IMR-90 (cell line): ENCODE results near the gene FBXO22. TPM values are rescaled to one million over a fixed set of nuclear protein-coding genes. Genes with fewer than 3 reads are reported as not detected.

Experiments used
- ATAC-seq: fragments of 200-7000 bp; cut with Tn5 transposase; 2 replicates; pipeline ENCODE4 v1.9.1; 2020; ENCODE audit warnings: low read depth, mild to moderate bottlenecking, moderate library complexity
- BruUV-seq: library from RNA; stranded (reverse); fragments of 400-500 nt; replicated peaks from 2 replicates; lab custom pipeline; 2021; lab: Mats Ljungman, UMichigan
- CTCF ChIA-PET: fragments of 300-600 bp; formaldehyde crosslinking; extraction: SDS; loops from one replicate; lab custom pipeline; 2021; ENCODE audit warnings: antibody characterized with exemption; lab: Yijun Ruan, JAX
- POLR2A ChIA-PET: fragments of 300-600 bp; sonication (Branson Sonifier 250); formaldehyde crosslinking; loops from one replicate; lab custom pipeline; 2022; ENCODE audit warnings: antibody characterized with exemption; ENCODE audit not compliant: unreplicated experiment; lab: Charles Lee
- DNase-seq: peaks from one replicate; pipeline ENCODE4 v3.0.0; 2013
- H2AFZ ChIP-seq: replicated peaks from 2 replicates; pipeline ENCODE3; 2013; ENCODE audit warnings: low read length, mild to moderate bottlenecking; ENCODE audit not compliant: poor library complexity
- H2AK5ac ChIP-seq: 2 replicates; pipeline ENCODE4 v1.6.1; 2013; ENCODE audit warnings: low read depth, low read length, inconsistent platforms
- H2AK9ac ChIP-seq: replicated peaks from 2 replicates; pipeline ENCODE3; 2013; ENCODE audit warnings: mild to moderate bottlenecking, low read depth, low read length, moderate library complexity; ENCODE audit not compliant: poor library complexity
- H2BK120ac ChIP-seq: 2 replicates; pipeline ENCODE4 v1.6.1; 2013; ENCODE audit warnings: low read depth, low read length, inconsistent platforms
- H2BK15ac ChIP-seq: 3 replicates; pipeline ENCODE4 v1.6.1; 2013; ENCODE audit warnings: low read depth, low read length, inconsistent platforms
- H2BK20ac ChIP-seq: 2 replicates; pipeline ENCODE4 v1.6.1; 2013; ENCODE audit warnings: low read depth, mild to moderate bottlenecking, inconsistent platforms, low read length, moderate library complexity
- H2BK5ac ChIP-seq: 2 replicates; pipeline ENCODE4 v1.6.1; 2013; ENCODE audit warnings: mild to moderate bottlenecking, low read depth, low read length, inconsistent platforms; ENCODE audit not compliant: poor library complexity, severe bottlenecking
- H3K14ac ChIP-seq: replicated peaks from 2 replicates; pipeline ENCODE4 v1.6.1; 2013; ENCODE audit warnings: low read depth, low read length, inconsistent platforms
- H3K18ac ChIP-seq: 2 replicates; pipeline ENCODE4 v1.6.1; 2013; ENCODE audit warnings: low read depth, low read length, control low read depth
- H3K23ac ChIP-seq: 2 replicates; pipeline ENCODE4 v1.6.1; 2013; ENCODE audit warnings: low read depth, low read length, inconsistent platforms
- H3K27ac ChIP-seq: 2 replicates; pipeline ENCODE4 v1.5.1; 2013; ENCODE audit warnings: mild to moderate bottlenecking, control low read depth, low read length; ENCODE audit not compliant: insufficient read depth
- H3K27me3 ChIP-seq: 2 replicates; pipeline ENCODE4 v1.6.1; 2013; ENCODE audit warnings: low read length; ENCODE audit not compliant: control insufficient read depth, insufficient read depth
- H3K36me3 ChIP-seq: 2 replicates; pipeline ENCODE4 v1.6.1; 2013; ENCODE audit warnings: low read length, mixed read lengths; ENCODE audit not compliant: control insufficient read depth, insufficient read depth
- H3K4ac ChIP-seq: 2 replicates; pipeline ENCODE4 v1.6.1; 2013; ENCODE audit warnings: low read depth, low read length, inconsistent platforms
- H3K4me1 ChIP-seq: 2 replicates; pipeline ENCODE4 v1.6.1; 2013; ENCODE audit warnings: low read length, mixed read lengths; ENCODE audit not compliant: control insufficient read depth, insufficient read depth
- H3K4me2 ChIP-seq: 2 replicates; pipeline ENCODE4 v1.6.1; 2013; ENCODE audit warnings: low read depth, mild to moderate bottlenecking, control low read depth, low read length, moderate library complexity
- H3K4me3 ChIP-seq: 2 replicates; pipeline ENCODE4 v1.5.1; 2013; ENCODE audit warnings: low read depth, mild to moderate bottlenecking, control low read depth, low read length, moderate library complexity; ENCODE audit not compliant: insufficient read depth
- H3K56ac ChIP-seq: 2 replicates; pipeline ENCODE4 v1.6.1; 2013; ENCODE audit warnings: low read length, inconsistent platforms; ENCODE audit not compliant: insufficient read depth; ENCODE audit errors: extremely low read depth
- H3K79me1 ChIP-seq, 2 experiments: 2 replicates each; pipeline ENCODE4 v1.6.1; 2013; ENCODE audit warnings: low read length in 2 of 2, inconsistent platforms in 1 of 2, low read depth in 1 of 2
- H3K9ac ChIP-seq: 2 replicates; pipeline ENCODE4 v1.6.1; 2013; ENCODE audit warnings: low read depth, low read length, control low read depth
- H3K9me1 ChIP-seq: 2 replicates; pipeline ENCODE4 v1.6.1; 2013; ENCODE audit warnings: low read length, inconsistent platforms; ENCODE audit not compliant: insufficient read depth
- H3K9me3 ChIP-seq: 2 replicates; pipeline ENCODE4 v1.6.1; 2013; ENCODE audit warnings: low read length; ENCODE audit not compliant: control insufficient read depth, insufficient read depth
- H4K20me1 ChIP-seq: 2 replicates; pipeline ENCODE4 v1.6.1; 2013; ENCODE audit warnings: low read length, inconsistent platforms; ENCODE audit not compliant: insufficient read depth
- H4K5ac ChIP-seq: 2 replicates; pipeline ENCODE4 v1.6.1; 2013; ENCODE audit warnings: mild to moderate bottlenecking, low read depth, low read length, control low read depth
- H4K8ac ChIP-seq, 2 experiments: 2 replicates each; pipeline ENCODE4 v1.6.1; 2013; ENCODE audit warnings: low read depth in 2 of 2, low read length in 2 of 2, control low read depth in 1 of 2, inconsistent platforms in 1 of 2
- H4K91ac ChIP-seq: 2 replicates; pipeline ENCODE4 v1.6.1; 2013; ENCODE audit warnings: low read depth, low read length, inconsistent platforms; ENCODE audit not compliant: insufficient read depth
- BHLHE40 ChIP-seq: fragments of 150-350 bp; IDR thresholded peaks from 2 replicates; pipeline ENCODE4 v1.6.1; 2016; ENCODE audit warnings: mild to moderate bottlenecking, low read depth, low read length
- MAZ ChIP-seq: IDR thresholded peaks from 2 replicates; pipeline ENCODE4 v1.6.1; 2012; ENCODE audit warnings: low read depth, mild to moderate bottlenecking, low read length, improper control_type of control experiment, moderate library complexity, borderline replicate concordance
- SMC3 ChIP-seq: fragments of 150-350 bp; IDR thresholded peaks from 2 replicates; pipeline ENCODE4 v1.6.1; 2016; ENCODE audit warnings: low read depth, mild to moderate bottlenecking, antibody characterized with exemption, low read length, moderate library complexity
- WGBS, 2 experiments: methylation state at CpG; one replicate each; pipeline versions ENCODE4 v1.1.5 to v1.1.7; 2013; ENCODE audit warnings: missing lambda C conversion rate in 2 of 2; ENCODE audit not compliant: insufficient read length in 1 of 2; ENCODE audit errors: extremely low coverage in 2 of 2; 5-methylcytosine and 5-hydroxymethylcytosine counted together
- dilution Hi-C: fragments of 300-500 bp; cut with HindIII; formaldehyde crosslinking; loops from one replicate; pipeline ENCODE4 v1.14.3; 2018; ENCODE audit warnings: low sequenced_read_pairs; ENCODE audit not compliant: unreplicated experiment
- in situ Hi-C: fragments of 300-500 bp; cut with MboI; formaldehyde crosslinking; loops from 3 replicates; pipeline ENCODE4 v1.14.3; 2019; ENCODE audit warnings: low sequenced_read_pairs, inconsistent platforms, mixed read lengths
- intact Hi-C: fragments of 100-400 bp; cut with micrococcal nuclease; formaldehyde crosslinking; loops from 2 replicates; pipeline ENCODE4 v1.10.0; 2022
- polyA plus RNA-seq, 3 experiments: library from polyadenylated mRNA; depleted of rRNA; stranded (reverse); fragments of >200 nt; gene quantifications; 2 replicates each; pipeline ENCODE4 v1.2.3, GENCODE V29; 2012; ENCODE audit warnings: low replicate concordance in 1 of 3
- total RNA-seq: library from RNA; depleted of rRNA; stranded (reverse); fragments of >200 nt; gene quantifications from 2 replicates; pipeline ENCODE4 v1.2.3, GENCODE V29; 2012

The FBXO22 gene
- total and polyA plus RNA-seq, 2 of the 4 experiments (the other 2 are of a cell fraction): 22.4 to 45.2 TPM

DNA sequence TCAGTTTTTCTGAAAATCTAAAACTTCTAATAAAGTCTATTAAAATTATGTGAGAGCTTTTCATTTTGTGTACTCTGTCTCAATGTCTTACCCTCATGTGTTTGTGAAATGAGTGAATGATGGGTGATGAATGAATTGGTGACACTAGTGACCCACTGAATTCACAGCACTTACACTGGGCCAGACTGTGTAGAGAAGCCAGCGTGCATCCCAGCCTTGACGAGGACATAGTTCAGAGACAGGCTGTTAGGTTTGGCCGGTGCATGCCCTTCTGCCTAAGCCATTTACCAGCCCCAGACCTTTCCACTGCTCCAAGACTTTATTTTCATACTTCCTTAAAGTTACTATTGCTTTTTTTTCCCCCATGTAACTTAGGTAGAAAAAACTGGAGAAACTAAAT lies 38.8 kb downstream of the FBXO22 start:
- no peak overlapping the region for H3K9ac ChIP-seq
- H3K79me1 ChIP-seq: no peaks in the 10 kb centered on the region
- WGBS, 2 experiments: no CpG with 5 or more reads among the region's 3 CpGs
- no peak overlapping the region for H2AK9ac ChIP-seq
- DNase-seq (no peak), ATAC-seq (no peak)
- H4K8ac ChIP-seq: no peak overlapping the region
- no peak overlapping the region for H3K18ac ChIP-seq
- no peak overlapping the region for H3K27ac ChIP-seq
- H3K56ac ChIP-seq: no peak overlapping the region
- H3K4me1 ChIP-seq: peaks cover 3% of the 10 kb centered on the region; the same call in 1 of the 2 replicates
- peaks cover 6% of the 10 kb centered on the region for H3K9me1 ChIP-seq
- no TSS peak for BruUV-seq
- no peak overlapping the region for H3K4me3 ChIP-seq
- no peak overlapping the region for H3K4ac ChIP-seq
- H3K9me3 ChIP-seq: no peaks in the 10 kb centered on the region
- no peak overlapping the region for H3K4me2 ChIP-seq
- CTCF ChIA-PET: no interaction called here
- no peak overlapping the region for H2AK5ac ChIP-seq
- H4K20me1 ChIP-seq: no peaks in the 10 kb centered on the region
- no peak overlapping the region for H2BK5ac ChIP-seq
- no peak overlapping the region for H4K91ac ChIP-seq
- H2BK20ac ChIP-seq: no peak overlapping the region
- no peaks in the 10 kb centered on the region for H3K27me3 ChIP-seq
- POLR2A ChIA-PET: no interaction called here
- intact Hi-C loops: loop anchor here (10.0 kb wide), 1 partner anchor 192 kb away; no protein-coding TSS in a partner anchor
- no peak overlapping the region for H2BK120ac ChIP-seq
- no peak overlapping the region for H3K23ac ChIP-seq
- peaks cover 4% of the 10 kb centered on the region; the same call in 1 of the 2 replicates for H3K36me3 ChIP-seq
- dilution Hi-C loops: no loop called here
- no peak overlapping the region for H4K5ac ChIP-seq
- in situ Hi-C loops: no loop called here
- H2AFZ ChIP-seq: no peak overlapping the region
- no peak overlapping the region for H3K14ac ChIP-seq
- TF ChIP-seq MAZ (no peak), SMC3 (no peak), BHLHE40 (no peak)
- no peak overlapping the region for H2BK15ac ChIP-seq
